ENCODE results near the gene HPD.
"Not testable (repeated sequence)": the region's sequence is repeated elsewhere in the genome, so short reads cannot be mapped to it uniquely, and the experiment has no call there.

The HPD gene

GRCh38 chr12:121861636-121862254 is 3.1 kb upstream of the HPD start:
- DNase-seq = no peak

GRCh38 chr12:121860699-121861098 is 2.0 kb upstream of the HPD start:
- DNase-seq = not testable (repeated sequence)

GRCh38 chr12:121860257-121860656 is 1.6 kb upstream of the HPD start:
- no peak for DNase-seq

GRCh38 chr12:121858318-121858661 is 369 bp downstream of the HPD start:
- DNase-seq = no peak

GRCh38 chr12:121857322-121858246 is 1.1 kb downstream of the HPD start:
- DNase-seq = no peak

- DNase-seq = not testable (repeated sequence)
Observed at GRCh38 chr12:121852392-121852791, 6.3 kb downstream of the HPD start.

GRCh38 chr12:121849665-121850064 is 9.0 kb downstream of the HPD start:
- no peak for DNase-seq

GRCh38 chr12:121849211-121849610 is 9.4 kb downstream of the HPD start:
- no peak for DNase-seq

- no peak for DNase-seq
Observed at GRCh38 chr12:121845701-121846100, 13.0 kb downstream of the HPD start.

- DNase-seq = no peak
Observed at GRCh38 chr12:121843236-121843982, 15.2 kb downstream of the HPD start.

- no peak for DNase-seq
Observed at GRCh38 chr12:121839993-121840761, 18.5 kb downstream of the HPD start.

GRCh38 chr12:121839106-121839992 is 19.3 kb downstream of the HPD start:
- DNase-seq = peak; percentile 96

GRCh38 chr12:121838126-121838525 is 20.5 kb downstream of the HPD start:
- DNase-seq = no peak

GRCh38 chr12:121837680-121838079 is 21.0 kb downstream of the HPD start:
- no peak for DNase-seq

- no peak for DNase-seq
Observed at GRCh38 chr12:121831571-121832245, 27.0 kb downstream of the HPD start.

GRCh38 chr12:121830588-121831265 is 27.9 kb downstream of the HPD start:
- no peak for DNase-seq

- DNase-seq = no peak
Observed at GRCh38 chr12:121830134-121830533, 28.5 kb downstream of the HPD start.

- DNase-seq = no peak
Observed at GRCh38 chr12:121829250-121829918, 29.3 kb downstream of the HPD start.

GRCh38 chr12:121828826-121829225 is 29.8 kb downstream of the HPD start:
- no peak for DNase-seq

- DNase-seq = no peak
Observed at GRCh38 chr12:121828306-121828705, 30.4 kb downstream of the HPD start.

Measured in KG1 (cell line).